Measurements from ENCODE around the gene CEACAM5. TPM values are rescaled to one million over a fixed set of nuclear protein-coding genes. Genes with fewer than 3 reads are reported as not detected.
"Not testable (repeated sequence)": the region's sequence is repeated elsewhere in the genome, so short reads cannot be mapped to it uniquely, and the experiment has no call there.

Gene CEACAM5
- total RNA-seq, 4 donors from 2014 or later: not detected

DNA sequence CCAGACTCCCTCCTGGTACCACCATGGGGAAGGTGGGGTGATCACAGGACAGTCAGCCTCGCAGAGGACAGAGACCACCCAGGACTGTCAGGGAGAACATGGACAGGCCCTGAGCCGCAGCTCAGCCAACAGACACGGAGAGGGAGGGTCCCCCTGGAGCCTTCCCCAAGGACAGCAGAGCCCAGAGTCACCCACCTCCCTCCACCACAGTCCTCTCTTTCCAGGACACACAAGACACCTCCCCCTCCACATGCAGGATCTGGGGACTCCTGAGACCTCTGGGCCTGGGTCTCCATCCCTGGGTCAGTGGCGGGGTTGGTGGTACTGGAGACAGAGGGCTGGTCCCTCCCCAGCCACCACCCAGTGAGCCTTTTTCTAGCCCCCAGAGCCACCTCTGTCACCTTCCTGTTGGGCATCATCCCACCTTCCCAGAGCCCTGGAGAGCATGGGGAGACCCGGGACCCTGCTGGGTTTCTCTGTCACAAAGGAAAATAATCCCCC, 505 bp upstream of the CEACAM5 start:
- Histone ChIP-seq H3K9me3 (peaks cover 0 to 7% (median 0%) of the 10 kb centered on the region in 4 donors), H3K27ac (no peak overlapping the region), H3K27me3 (peaks cover 0 to 26% of the 10 kb centered on the region in 2 donors), H3K4me3 (no peak overlapping the region), H3K4me1 (no peaks in the 10 kb centered on the region), H3K36me3 (no peaks in the 10 kb centered on the region)
- TF ChIP-seq CTCF (IDR thresholded peaks at IDR 0.05): no peak
- TF ChIP-seq POLR2A (IDR thresholded peaks at IDR 0.05): no peak
- no peak for TF ChIP-seq EP300 (IDR thresholded peaks at IDR 0.05)
- WGBS, 2 donors: 69 to 80% methylated on average over 5 of the region's 5 CpGs
- no peak for DNase-seq (ENCODE audit: low spot score in 2 of 2)

DNA sequence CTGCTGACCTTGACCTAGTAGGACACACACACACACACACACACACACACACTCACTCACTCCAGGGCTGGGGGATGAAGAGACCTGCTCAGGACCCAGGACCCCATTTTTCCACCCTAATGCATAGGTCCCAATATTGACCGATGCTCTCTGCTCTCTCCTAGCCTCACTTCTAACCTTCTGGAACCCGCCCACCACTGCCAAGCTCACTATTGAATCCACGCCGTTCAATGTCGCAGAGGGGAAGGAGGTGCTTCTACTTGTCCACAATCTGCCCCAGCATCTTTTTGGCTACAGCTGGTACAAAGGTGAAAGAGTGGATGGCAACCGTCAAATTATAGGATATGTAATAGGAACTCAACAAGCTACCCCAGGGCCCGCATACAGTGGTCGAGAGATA, 1.1 kb downstream of the CEACAM5 start:
- not testable (repeated sequence) for DNase-seq (ENCODE audit: low spot score in 2 of 2); H3K36me3 ChIP-seq; H3K9me3 ChIP-seq; H3K27ac ChIP-seq; H3K4me1 ChIP-seq; H3K4me3 ChIP-seq
- 88 to 89% methylated on average over 8 of the region's 8 CpGs for WGBS, 2 donors
- peaks cover 0 to 26% of the 10 kb centered on the region in 2 donors for H3K27me3 ChIP-seq

- WGBS, 2 donors: 69 to 72% methylated on average over 8 of the region's 8 CpGs
- Histone ChIP-seq H3K4me3 (no peak overlapping the region), H3K27me3 (peaks cover 0 to 26% of the 10 kb centered on the region in 2 donors), H3K4me1 (no peaks in the 10 kb centered on the region), H3K9me3 (peaks cover 0 to 7% (median 0%) of the 10 kb centered on the region in 4 donors), H3K36me3 (no peaks in the 10 kb centered on the region), H3K27ac (no peak overlapping the region)
- TF ChIP-seq EP300 (IDR thresholded peaks at IDR 0.05): no peak
- no peak for TF ChIP-seq CTCF (IDR thresholded peaks at IDR 0.05)
- no peak for TF ChIP-seq POLR2A (IDR thresholded peaks at IDR 0.05)
- no peak for DNase-seq (ENCODE audit: low spot score in 2 of 2)
These were observed 1.7 kb downstream of the CEACAM5 start for GRCh38 chr19:41709951-41710645.

- H3K36me3 ChIP-seq: no peaks in the 10 kb centered on the region
- 73 to 86% methylated on average over 13 of the region's 13 CpGs for WGBS, 2 donors
- no peaks in the 10 kb centered on the region for H3K4me1 ChIP-seq
- no peak for DNase-seq (ENCODE audit: low spot score in 2 of 2)
- H3K27me3 ChIP-seq: peaks cover 0 to 13% of the 10 kb centered on the region in 2 donors
- TF ChIP-seq POLR2A (IDR thresholded peaks at IDR 0.05) (no peak), EP300 (IDR thresholded peaks at IDR 0.05) (no peak), CTCF (IDR thresholded peaks at IDR 0.05) (no peak)
- peaks cover 0 to 5% (median 0%) of the 10 kb centered on the region in 4 donors for H3K9me3 ChIP-seq
- no peak overlapping the region for H3K4me3 ChIP-seq
- H3K27ac ChIP-seq: no peak overlapping the region
These were observed 3.2 kb downstream of the CEACAM5 start for GRCh38 chr19:41711376-41712261.

DNA sequence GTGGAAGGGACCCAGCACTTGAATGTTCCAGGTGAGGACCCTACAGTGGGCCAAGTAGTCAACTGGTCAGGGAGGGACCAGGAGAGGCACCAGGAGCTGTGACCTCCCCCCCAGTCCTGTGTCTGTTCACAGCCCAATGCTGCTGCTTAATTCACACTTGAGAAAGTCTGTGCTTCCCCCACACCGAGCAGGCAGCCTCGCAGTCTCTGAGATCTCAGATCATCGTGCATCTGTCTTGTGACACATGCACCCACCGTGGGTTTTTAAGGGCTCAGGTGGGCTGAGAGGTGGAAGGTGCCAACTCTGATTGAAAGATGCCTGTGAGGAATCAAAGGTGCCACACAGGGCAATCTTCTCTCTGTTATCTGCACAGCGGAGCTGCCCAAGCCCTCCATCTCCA, 6.2 kb downstream of the CEACAM5 start:
- DNase-seq (ENCODE audit: low spot score in 2 of 2): no peak
- no peak for TF ChIP-seq EP300 (IDR thresholded peaks at IDR 0.05)
- no peak for TF ChIP-seq CTCF (IDR thresholded peaks at IDR 0.05)
- TF ChIP-seq POLR2A (IDR thresholded peaks at IDR 0.05): no peak
- 63 to 83% methylated on average over 4 to 5 of the region's 5 CpGs for WGBS, 2 donors
- Histone ChIP-seq H3K9me3 (no peaks in the 10 kb centered on the region), H3K27ac (no peak overlapping the region), H3K36me3 (no peaks in the 10 kb centered on the region), H3K4me3 (no peak overlapping the region), H3K27me3 (no peaks in the 10 kb centered on the region), H3K4me1 (no peaks in the 10 kb centered on the region)
